ENCODE data around the gene SLC23A2. TPM values are rescaled to one million over a fixed set of nuclear protein-coding genes. Genes with fewer than 3 reads are reported as not detected.

Gene SLC23A2
- total RNA-seq, 1 donor from 2014 or later = 17.0 TPM

DNA sequence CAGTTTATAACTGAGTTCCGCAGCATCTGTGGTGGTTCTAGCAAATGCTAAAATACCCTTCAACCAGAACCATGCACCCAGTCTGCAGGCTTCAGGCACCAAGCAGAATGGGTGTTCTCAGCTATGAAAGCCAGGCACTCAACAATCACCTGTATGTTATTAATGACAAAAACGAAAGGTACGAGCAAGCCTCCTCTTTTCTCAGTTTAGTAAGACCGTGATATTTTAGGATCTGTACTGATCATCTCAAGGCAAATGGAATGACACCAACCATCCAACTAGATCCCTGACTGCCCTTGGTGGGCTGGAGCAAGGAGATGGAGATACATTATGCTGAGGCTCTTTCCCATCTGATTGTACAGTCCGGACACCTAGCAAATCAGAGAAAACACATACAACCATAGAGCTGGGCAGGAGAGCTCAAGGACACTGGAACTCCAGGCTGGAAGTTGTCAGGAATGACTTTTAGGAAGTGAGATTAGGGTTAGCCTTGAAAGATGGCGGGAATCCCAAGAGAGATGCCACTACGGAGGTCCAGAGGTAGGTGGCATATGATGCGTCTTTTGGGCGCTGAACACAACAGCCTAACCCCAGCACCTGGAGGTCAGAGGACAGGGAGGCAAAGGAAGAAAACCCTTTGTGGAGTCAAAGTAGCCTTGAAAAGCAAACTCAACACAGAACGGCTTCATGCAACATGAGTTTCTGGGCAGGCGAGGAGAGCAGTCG lies 33.4 kb downstream of the SLC23A2 start:
- intact Hi-C loops (cut with micrococcal nuclease) = no loop called here

- intact Hi-C loops (cut with micrococcal nuclease) = no loop called here
Observed at GRCh38 chr20:4966826-4967751, 34.2 kb downstream of the SLC23A2 start.

DNA sequence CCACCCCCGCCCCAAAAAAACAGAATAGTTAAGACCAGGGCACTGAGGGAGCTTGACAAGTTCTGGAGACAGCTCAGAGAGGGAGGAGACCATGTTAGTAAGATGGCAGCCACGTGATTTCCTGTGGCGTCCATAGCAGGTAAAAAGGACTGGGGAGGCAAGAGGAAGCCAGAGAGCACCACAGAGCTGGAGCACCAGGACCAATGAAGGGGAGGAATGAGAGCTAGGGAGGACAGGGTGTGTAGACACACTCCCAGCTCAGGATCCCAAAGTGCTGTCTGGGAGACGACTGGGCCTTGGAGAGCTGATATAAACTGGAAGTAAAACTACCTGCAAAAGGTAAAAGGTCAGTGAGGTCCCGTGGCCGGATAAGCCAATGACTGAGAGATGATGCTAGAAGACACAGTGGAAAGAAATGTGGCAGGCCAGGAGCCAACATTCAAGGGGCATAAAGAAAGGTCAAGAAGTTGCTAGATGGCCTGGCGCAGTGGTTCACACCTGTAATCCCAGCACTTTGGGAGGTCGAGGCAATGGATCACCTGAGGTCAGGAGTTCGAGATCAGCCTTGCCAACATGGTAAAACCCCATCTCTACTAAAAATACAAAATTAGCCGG lies 39.0 kb downstream of the SLC23A2 start:
- intact Hi-C loops (cut with micrococcal nuclease) = loop anchor here (1.0 to 5.0 kb wide), 2 partner anchors 11 to 40 kb away; partner anchors contain the start of gene SLC23A2

GRCh38 chr20:4961746-4962145 lies 39.6 kb downstream of the SLC23A2 start:
- intact Hi-C loops (cut with micrococcal nuclease) = loop anchor here (1.0 to 5.0 kb wide), 3 partner anchors 12 to 137 kb away; partner anchors contain the start of gene SLC23A2

GRCh38 chr20:4959592-4959991 lies 41.7 kb downstream of the SLC23A2 start:
- intact Hi-C loops (cut with micrococcal nuclease) = loop anchor here (5.0 to 10.0 kb wide), 2 partner anchors 147 to 355 kb away; no protein-coding TSS in a partner anchor

DNA sequence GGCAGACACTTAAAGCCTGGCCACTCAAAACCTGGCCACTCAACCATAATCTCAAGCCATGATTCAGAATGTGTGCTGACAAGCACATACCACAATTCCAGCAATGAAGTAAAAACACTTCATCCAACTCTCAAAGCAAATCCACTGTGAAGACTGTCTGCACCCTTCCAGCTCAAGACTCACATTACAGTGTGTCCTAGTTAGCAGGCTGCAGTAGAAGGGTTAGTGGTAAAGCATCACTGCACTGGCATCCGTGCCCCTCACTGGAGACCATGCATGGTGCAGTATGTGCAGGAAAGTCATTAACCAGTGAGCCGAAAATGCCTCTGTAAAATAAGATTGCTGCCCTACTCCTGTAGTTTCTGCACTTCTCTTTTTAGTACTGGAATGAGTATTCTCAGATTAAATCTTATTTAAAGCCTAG lies 43.4 kb downstream of the SLC23A2 start:
- intact Hi-C loops (cut with micrococcal nuclease) = loop anchor here (5.0 to 10.0 kb wide), 2 partner anchors 146 to 353 kb away; no protein-coding TSS in a partner anchor

GRCh38 chr20:4957187-4957586 lies 44.1 kb downstream of the SLC23A2 start:
- intact Hi-C loops (cut with micrococcal nuclease) = loop anchor here (5.0 to 10.0 kb wide), 2 partner anchors 145 to 352 kb away; no protein-coding TSS in a partner anchor

DNA sequence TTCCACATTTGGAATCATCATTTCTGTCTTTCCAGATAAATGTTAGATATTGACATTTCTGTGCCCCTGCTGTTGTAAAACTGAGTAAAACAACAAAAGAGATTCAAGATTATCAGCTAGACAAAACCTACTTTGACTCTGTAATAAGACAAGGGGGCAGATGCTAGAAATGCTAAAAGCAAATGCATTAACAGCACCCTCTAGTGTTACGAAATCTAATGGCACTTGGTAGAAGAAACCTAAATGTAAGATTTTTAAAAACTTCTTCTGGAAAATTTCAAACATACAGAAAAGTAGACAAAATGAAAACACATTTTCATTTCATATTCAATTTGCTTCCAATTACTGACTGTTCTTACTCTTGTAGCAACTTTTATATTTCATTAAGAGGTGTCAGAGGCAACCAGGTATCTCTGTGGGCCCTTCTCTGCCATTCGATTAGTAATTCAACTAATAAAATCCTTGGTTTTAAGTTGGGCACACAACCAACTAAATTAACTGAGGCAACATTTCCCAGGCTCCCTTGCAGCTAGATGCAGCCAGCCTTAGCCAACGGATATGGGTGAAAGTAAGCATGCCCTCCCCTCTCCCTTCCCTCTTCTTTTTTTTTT lies 45.0 kb downstream of the SLC23A2 start:
- intact Hi-C loops (cut with micrococcal nuclease) = loop anchor here (5.0 to 10.0 kb wide), 2 partner anchors 144 to 352 kb away; no protein-coding TSS in a partner anchor

DNA sequence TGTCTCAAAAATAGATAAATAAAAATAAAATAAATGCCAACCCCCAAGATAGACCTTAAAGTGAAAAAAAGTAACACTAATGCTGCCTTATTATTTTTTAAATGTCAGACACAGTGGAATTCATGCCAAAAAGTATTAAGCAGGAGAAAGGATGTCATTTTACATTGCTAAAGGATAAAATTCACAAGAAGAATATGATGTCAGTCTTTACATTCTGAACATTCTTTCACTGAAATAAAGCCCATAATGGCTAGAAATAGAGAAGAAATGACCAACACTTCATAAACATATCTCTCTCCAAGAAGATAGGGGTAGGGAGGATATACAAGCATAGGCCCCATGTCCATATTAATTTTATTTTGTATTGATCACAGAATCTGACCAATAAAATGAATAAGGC lies 47.4 kb downstream of the SLC23A2 start:
- intact Hi-C loops (cut with micrococcal nuclease) = loop anchor here (10.0 kb wide), 1 partner anchor 349 kb away; no protein-coding TSS in a partner anchor

- intact Hi-C loops (cut with micrococcal nuclease) = loop anchor here (10.0 kb wide), 1 partner anchor 347 kb away; no protein-coding TSS in a partner anchor
Observed at GRCh38 chr20:4952229-4952628, 49.1 kb downstream of the SLC23A2 start.

GRCh38 chr20:4951299-4951698 lies 50.0 kb downstream of the SLC23A2 start:
- intact Hi-C loops (cut with micrococcal nuclease) = loop anchor here (10.0 kb wide), 1 partner anchor 346 kb away; no protein-coding TSS in a partner anchor

DNA sequence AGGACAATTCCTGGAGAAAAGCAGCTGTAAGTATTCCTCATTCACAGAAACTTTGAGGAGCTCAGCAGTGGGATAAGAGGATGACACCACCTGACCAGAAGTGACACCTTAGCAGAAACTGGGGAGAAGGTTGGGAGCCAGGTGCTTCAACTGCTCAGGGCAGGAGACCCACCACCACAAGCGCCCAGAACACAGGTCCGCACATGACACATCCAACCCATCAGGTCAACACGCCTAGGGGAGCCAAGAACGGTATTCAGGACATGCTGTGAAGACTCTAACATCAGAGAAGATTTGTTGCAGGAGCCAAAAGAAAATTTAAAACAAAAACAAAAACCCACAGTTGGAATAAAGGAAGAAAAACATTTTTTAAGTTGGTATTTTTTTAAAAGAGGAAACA lies 50.5 kb downstream of the SLC23A2 start:
- intact Hi-C loops (cut with micrococcal nuclease) = loop anchor here (10.0 kb wide), 1 partner anchor 346 kb away; no protein-coding TSS in a partner anchor

- intact Hi-C loops (cut with micrococcal nuclease) = loop anchor here (10.0 kb wide), 1 partner anchor 346 kb away; no protein-coding TSS in a partner anchor
Observed at GRCh38 chr20:4950437-4950836, 50.9 kb downstream of the SLC23A2 start.

DNA sequence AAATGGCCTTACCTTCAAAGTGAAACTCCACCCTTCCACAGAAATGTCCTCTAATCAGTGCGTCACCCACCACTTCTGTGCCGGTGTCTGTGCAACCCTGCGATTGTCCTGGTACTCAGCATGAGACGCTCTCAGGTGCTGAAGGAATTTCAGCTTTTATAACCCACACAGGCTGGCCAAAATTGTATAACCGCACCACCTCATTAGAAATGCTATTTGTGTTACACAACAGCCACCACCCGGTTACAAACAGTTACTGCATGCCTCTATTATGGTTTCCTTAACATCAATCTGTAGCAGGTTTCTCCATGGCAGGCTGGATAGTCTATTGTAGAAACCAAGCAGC lies 51.5 kb downstream of the SLC23A2 start:
- intact Hi-C loops (cut with micrococcal nuclease) = loop anchor here (10.0 kb wide), 1 partner anchor 345 kb away; no protein-coding TSS in a partner anchor

GRCh38 chr20:4947817-4948559 lies 53.3 kb downstream of the SLC23A2 start:
- intact Hi-C loops (cut with micrococcal nuclease) = no loop called here

DNA sequence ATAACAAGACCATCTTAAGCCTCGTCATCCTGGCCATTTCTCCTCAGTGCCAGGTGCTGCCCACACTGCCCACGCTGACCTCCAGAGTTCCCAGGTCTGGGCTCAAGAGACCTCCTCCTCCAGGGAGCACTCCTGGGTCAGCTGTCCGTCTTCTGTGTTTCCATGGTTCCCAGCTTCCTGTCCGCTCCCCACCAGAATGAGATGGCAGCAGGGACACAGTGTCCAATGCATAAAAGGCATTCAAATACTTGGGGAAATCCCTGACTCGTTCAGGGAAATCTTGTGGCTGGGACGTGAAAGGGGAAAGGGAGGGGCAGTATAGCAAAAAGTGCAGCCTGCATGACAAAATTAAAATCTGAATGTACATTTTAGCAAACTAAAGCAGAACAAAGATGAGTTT lies 54.3 kb downstream of the SLC23A2 start:
- intact Hi-C loops (cut with micrococcal nuclease) = no loop called here

- intact Hi-C loops (cut with micrococcal nuclease) = no loop called here
Observed at GRCh38 chr20:4946585-4946984, 54.7 kb downstream of the SLC23A2 start.

DNA sequence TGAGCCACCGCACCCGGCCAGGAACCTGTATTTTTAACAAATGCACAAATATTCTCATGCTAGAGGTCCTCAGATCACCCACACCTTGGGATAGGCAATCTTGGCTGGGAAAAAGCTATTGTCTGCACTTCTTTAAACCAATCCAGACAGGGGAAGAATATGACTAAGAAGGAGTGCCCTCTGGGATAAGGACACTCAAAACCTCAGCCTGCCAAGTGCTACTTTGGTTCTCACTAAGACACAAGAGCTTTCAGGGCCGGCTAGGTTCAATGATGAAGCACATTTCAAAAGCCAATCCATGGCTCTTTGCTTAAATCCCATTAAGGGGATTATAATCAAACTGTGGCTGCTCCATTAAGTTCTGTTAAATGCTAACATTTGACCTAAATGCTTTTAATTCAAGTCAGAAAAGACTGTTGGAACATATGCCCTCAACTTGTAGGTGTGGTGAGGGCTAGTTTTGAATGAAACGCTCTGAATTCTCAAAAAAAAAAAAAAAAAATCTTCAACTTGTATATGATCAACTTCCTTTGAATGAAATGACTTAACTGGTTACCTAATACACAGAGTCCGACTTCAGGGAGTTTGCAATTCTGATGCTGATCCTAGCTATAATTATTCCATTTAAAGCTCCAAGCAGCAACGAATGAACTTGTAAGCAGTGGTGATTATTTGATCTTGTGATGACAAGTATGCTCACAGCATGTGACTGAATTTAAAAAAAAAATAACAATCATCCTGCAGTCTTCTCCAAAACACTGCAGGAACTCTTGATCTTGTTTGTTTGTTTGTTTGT lies 56.6 kb downstream of the SLC23A2 start:
- intact Hi-C loops (cut with micrococcal nuclease) = no loop called here

GRCh38 chr20:4942331-4942730 lies 59.0 kb downstream of the SLC23A2 start:
- intact Hi-C loops (cut with micrococcal nuclease) = no loop called here
